Measurements from ENCODE around the gene FANCG.

The FANCG gene

GRCh38 chr9:35057271-35057620, 22.5 kb downstream of the FANCG start:
- intact Hi-C loops (cut with DNase I; ENCODE audit: low total_unique reads), result loop anchor here (10.0 kb wide), 1 partner anchor 162 kb away; a partner anchor contains a TSS
- H3K4me3 ChIP-seq, result no peak overlapping the region
- no peaks in the 10 kb centered on the region for H3K27me3 ChIP-seq
- no peak for TF ChIP-seq CTCF (IDR thresholded peaks at IDR 0.05)
- H3K4me1 ChIP-seq, result no peaks in the 10 kb centered on the region
- no peaks in the 10 kb centered on the region for H3K9me3 ChIP-seq
- no peak for DNase-seq
- no peak overlapping the region for H3K27ac ChIP-seq
- peaks cover 68 to 99% (median 89%) of the 10 kb centered on the region in 3 donors for H3K36me3 ChIP-seq

- Histone ChIP-seq H3K4me3 (no peak overlapping the region), H3K36me3 (peaks cover 63 to 99% (median 89%) of the 10 kb centered on the region in 3 donors), H3K27ac (no peak overlapping the region), H3K4me1 (no peaks in the 10 kb centered on the region), H3K27me3 (no peaks in the 10 kb centered on the region), H3K9me3 (no peaks in the 10 kb centered on the region)
- DNase-seq, result no peak
- intact Hi-C loops (cut with DNase I; ENCODE audit: low total_unique reads), result loop anchor here (10.0 kb wide), 1 partner anchor 162 kb away; a partner anchor contains a TSS
- no peak for TF ChIP-seq CTCF (IDR thresholded peaks at IDR 0.05)
Measured at GRCh38 chr9:35056571-35057270, 23.0 kb downstream of the FANCG start.

GRCh38 chr9:35054871-35055644, 24.7 kb downstream of the FANCG start:
- Histone ChIP-seq H3K9me3 (no peaks in the 10 kb centered on the region), H3K4me3 (no peak overlapping the region), H3K27ac (no peak overlapping the region), H3K36me3 (peaks cover 46 to 94% (median 78%) of the 10 kb centered on the region in 3 donors), H3K4me1 (peaks cover 0 to 3% (median 0%) of the 10 kb centered on the region in 4 donors), H3K27me3 (no peaks in the 10 kb centered on the region)
- DNase-seq, result no peak
- no peak for TF ChIP-seq CTCF (IDR thresholded peaks at IDR 0.05)
- intact Hi-C loops (cut with DNase I; ENCODE audit: low total_unique reads), result loop anchor here (1.0 to 10.0 kb wide), 2 partner anchors 12 to 160 kb away; a partner anchor contains a TSS

GRCh38 chr9:35054185-35054835, 25.4 kb downstream of the FANCG start:
- Histone ChIP-seq H3K36me3 (peaks cover 46 to 94% (median 78%) of the 10 kb centered on the region in 3 donors), H3K4me1 (peaks cover 0 to 3% (median 0%) of the 10 kb centered on the region in 4 donors), H3K4me3 (no peak overlapping the region), H3K27ac (no peak overlapping the region), H3K9me3 (no peaks in the 10 kb centered on the region), H3K27me3 (no peaks in the 10 kb centered on the region)
- intact Hi-C loops (cut with DNase I; ENCODE audit: low total_unique reads), result loop anchor here (1.0 to 10.0 kb wide), 2 partner anchors 11 to 160 kb away; a partner anchor contains a TSS
- no peak for TF ChIP-seq CTCF (IDR thresholded peaks at IDR 0.05)
- no peak for DNase-seq

- peaks cover 0 to 3% (median 0%) of the 10 kb centered on the region in 4 donors for H3K4me1 ChIP-seq
- H3K27ac ChIP-seq, result no peak overlapping the region
- H3K27me3 ChIP-seq, result no peaks in the 10 kb centered on the region
- no peak for DNase-seq
- no peaks in the 10 kb centered on the region for H3K9me3 ChIP-seq
- intact Hi-C loops (cut with DNase I; ENCODE audit: low total_unique reads), result loop anchor here (10.0 kb wide), 1 partner anchor 157 kb away; a partner anchor contains a TSS
- TF ChIP-seq CTCF (IDR thresholded peaks at IDR 0.05), result peak; percentile 50
- no peak overlapping the region for H3K4me3 ChIP-seq
- peaks cover 19 to 83% (median 64%) of the 10 kb centered on the region in 3 donors for H3K36me3 ChIP-seq
Measured at GRCh38 chr9:35051069-35051967, 28.4 kb downstream of the FANCG start.

Measured in tibial artery (tissue), 4 donors.